ENCODE data around the gene LGR4.
"Not testable (repeated sequence)": the region's sequence is repeated elsewhere in the genome, so short reads cannot be mapped to it uniquely, and the experiment has no call there.

The LGR4 gene

DNA sequence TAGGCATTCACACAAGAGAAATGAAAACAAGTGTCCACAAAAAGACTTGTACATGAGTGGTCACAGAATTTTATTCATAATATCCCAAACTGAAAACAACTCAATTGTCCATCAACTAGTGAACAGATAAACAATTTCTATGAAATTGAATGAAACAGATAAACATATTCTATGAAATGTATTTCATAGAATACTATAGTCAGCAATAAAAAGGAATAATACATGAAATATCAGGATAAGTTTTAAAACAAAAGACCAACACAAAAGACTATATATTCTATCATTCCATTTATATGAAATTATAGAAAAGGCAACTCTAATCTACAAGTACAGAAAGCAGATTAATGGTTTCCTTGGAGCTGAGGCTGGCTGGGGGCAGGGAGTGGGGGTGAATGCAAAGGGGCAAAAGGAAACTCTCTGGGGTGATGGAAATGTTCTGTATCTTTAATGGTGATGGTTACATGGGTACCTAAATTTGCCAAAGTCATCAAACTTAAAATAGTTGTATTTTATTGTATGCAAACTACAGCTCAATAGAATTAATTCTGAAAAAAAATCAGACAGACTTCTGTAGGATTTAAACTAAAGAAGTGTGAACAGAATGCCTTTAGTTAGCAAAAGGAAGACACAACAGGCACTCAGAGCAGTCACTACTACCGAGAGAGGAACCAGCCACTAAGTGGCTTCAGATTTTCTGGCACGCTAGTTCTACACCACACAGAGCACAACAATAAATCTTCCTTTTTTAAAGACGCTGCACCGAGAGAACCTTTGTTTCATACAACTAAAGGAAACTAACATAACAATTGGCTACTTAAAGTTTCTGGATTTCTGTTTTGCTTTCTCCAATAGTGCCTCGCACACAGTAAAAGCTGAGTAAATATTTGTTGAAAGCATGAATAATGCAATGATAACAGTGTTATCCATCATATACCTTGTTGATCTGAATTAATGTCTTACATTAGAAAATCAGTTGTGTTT is 124.9 kb downstream of the LGR4 start:
- no peak for DNase-seq

DNA sequence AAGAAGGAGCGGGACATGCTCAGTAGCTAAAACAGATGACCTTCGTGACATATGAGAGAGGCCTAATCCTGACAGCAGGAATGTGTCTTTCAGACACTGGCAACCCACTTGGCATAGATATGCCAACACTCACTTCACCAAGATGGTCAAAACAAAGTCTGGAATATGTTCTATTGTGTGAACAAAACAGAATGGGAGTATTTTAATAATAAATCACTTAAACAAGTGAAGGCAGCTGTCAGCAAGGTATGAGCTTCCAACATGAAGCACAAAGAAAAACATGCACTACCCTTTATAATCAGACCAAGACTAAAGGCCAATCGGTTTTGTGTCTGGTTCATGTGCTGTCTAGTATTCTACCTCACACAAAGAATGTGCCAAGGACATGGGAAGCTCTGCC is 132.6 kb downstream of the LGR4 start:
- no peak for DNase-seq

DNA sequence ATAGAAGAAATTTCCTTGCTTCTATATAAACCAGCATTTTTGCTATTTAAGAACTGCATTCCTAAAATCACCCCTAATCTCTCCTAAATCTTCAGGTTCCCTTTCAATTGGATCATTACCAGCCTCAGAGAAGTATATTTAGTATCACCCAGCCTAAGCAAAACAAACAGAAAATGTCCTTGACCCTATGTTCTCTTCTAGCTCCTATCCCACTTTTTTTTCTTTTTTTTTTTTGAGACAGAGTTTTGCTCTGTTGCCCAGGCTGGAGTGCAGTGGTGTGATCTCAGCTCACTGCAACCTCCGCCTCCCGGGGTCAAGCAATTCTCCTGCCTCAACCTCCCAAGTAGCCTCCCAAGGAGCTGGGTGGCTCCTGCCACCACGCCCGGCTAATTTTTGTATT is 137.8 kb downstream of the LGR4 start:
- DNase-seq, result not testable (repeated sequence)

DNA sequence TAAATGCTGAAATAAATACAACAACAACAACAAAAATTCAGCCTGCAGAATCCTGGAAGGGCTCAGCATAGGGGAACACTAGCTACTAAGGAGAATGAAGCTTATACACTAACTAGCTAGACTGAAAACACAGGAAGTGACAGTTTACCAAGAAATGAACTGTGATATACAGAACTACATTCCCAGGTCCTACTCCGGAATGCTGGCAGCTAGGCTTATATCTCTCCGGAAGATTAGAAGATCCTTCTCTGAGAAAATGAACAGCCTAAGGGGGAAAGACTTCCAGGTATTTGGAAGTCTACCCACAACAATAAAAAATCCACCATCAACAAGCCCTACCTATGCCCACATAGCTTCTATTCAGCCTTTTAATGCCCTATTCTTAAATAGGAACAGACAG is 140.6 kb downstream of the LGR4 start:
- DNase-seq, result no peak

DNA sequence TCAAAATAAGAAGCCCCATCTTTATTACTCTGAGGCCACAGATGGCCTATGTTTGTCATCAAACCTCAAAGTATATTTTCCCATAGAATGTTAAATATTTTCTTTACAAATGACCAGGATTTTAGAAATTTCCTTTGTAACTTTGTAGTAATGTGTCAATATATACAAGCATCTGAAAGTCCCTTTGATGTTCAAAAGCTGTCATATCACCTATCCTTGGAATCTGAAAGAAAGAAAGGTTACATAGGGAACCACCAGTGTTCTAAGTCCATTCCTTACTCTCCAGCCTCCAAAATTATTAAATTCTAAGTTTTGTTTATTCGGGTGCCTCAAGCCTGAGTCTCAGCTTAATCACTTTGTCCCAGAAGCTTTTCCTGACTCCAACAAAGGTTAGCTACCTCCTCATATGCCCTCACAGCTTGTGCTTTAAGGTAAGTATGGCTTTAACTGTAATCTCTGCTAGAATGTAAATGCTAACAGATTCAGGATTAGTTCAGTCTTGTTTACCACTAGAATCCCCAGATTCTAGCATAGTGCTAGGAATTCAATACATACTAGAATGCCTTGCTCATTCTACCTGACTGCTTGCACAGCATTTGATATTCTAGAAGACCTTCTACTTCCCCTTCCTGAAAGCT is 141.8 kb downstream of the LGR4 start:
- DNase-seq, result no peak

DNA sequence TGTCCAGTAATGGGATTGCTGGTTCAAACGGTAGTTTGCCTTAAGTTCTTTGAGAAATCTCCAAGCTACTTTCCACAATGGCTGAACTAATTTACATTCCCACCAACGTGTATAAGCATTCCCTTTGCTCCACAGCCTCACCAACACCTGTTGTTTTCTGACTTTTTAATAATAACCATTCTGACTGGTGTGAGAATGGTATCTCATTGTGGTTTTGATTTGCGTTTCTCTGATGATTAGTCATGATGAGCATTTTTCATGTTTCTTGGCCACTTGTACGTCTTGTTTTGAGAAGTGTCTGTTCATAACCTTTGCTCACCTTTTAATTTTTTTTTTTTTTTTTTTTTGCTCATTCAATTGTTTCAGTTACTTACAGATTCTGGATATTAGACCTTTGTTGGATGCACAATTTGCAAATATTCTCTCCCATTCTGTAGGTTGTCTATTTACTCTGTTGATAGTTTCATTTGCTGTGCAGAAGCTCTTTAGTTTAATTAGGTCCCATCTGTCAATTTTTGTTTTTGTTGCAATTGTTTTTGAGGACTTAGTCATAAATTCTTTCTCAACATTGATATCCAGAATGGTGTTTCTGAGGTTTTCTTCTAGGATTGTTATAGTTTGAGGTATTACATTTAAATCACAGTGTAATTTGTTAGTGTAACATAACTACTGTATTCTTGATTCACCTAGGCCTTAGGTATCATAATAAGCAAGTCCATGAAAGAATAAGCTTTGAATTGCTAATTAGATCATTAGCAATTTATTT is 142.5 kb downstream of the LGR4 start:
- no peak for DNase-seq

DNA sequence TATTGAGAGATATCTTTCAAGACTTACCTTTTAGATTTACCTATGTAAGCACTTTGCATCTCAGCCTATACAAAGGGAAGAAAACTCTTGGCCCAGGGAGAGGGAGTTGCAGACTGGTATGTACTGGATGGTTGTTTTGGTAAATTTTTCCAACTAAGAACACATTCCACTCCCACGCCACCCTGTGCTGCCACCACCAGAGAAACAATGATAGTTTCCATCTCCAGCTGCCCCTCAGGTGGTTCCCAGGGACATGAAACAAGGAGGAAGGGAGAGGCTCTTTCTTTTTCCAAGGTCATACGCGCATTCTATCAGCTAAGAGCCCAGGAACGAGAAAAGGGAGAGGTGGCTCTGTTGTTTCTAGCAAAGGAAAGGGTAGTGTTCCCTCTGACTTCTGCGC is 144.0 kb downstream of the LGR4 start:
- no peak for DNase-seq

DNA sequence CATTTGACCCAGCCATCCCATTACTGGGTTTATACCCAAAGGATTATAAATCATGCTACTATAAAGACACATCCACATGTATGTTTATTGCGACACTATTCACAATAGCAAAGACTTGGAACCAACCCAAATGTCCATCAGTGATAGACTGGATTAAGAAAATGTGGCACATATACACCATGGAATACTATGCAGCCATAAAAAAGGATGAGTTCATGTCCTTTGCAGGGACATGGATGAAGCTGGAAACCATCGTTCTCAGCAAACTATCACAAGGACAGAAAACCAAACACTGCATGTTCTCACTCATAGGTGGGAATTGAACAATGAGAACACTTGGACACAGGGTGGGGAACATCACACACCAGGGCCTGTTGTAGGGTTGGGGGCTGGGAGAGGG is 145.5 kb downstream of the LGR4 start:
- not testable (repeated sequence) for DNase-seq

DNA sequence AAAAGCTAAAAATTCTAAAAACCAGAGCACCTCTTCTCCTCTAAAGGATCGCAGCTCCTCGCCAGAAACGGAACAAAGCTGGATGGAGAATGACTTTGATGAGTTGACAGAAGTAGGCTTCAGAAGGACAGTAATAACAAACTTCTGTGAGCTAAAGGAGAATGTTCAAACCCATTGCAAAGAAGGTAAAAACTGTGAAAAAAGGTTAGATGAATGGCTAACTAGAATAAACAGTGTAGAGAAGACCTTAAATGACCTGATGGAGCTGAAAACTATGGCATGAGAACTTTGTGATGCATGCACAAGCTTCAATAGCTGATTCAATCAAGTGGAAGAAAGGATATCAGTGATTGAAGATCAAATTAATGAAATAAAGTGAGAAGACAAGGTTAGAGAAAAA is 150.4 kb downstream of the LGR4 start:
- DNase-seq, result not testable (repeated sequence)

DNA sequence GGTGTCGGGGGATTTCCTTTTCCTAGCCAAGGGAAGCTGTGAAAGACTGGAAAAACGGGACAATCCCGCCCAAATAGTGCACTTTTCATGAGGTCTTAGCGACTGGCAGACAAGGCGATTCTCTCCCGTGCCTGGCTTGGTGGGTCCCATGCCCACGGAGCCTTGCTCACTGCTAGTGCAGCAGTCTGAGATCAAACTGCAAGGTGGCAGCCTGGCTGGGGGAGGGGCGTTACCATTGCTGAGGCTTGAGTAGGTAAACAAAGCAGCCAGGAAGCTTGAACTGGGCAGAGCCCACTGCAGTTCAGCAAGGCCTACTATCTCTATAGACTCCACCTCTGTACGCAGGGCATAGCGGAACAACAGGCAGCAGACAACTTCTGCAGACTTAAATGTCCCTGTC is 151.2 kb downstream of the LGR4 start:
- DNase-seq, result not testable (repeated sequence)

DNA sequence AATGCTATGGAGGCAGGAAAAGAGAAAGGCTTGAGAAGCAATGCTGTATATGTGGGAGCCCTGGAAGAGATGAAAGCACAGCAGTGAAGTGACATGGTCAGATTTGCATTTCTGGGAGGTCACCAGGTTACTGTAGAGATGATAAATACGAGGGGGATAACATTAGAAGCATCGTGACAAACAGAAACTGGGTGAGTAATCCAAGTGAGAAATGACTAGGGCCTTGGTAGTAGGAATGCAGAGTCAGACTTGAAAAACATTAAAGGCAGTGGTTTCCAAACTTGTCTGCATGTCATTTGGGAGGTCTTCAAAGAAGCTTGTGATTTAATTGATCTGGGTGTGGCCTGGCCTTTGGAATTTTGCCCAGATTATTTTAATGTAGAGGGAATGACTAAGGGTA is 153.5 kb downstream of the LGR4 start:
- no peak for DNase-seq

DNA sequence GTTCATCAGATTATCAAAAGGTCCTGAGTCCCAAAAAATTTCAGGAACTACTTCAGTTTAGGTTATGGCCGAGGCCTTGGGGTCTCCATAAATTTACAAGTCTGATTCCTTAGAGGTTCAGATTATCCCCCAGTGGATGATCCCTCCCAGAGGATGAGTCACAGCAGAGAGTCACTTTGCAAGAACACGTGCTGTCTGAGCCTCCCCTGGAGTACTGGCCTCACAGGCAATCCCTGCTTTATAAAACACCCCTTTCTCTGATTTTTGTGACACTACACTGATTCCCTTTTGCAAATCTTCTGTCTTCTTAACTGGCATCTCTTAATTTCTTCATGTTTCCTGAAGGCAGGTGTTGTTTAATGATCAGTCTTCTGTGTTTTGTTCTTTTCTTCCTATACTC is 154.8 kb downstream of the LGR4 start:
- DNase-seq, result no peak
